ENCODE data around the gene RUBCN.
"Not testable (repeated sequence)": the region's sequence is repeated elsewhere in the genome, so short reads cannot be mapped to it uniquely, and the experiment has no call there.

DNA sequence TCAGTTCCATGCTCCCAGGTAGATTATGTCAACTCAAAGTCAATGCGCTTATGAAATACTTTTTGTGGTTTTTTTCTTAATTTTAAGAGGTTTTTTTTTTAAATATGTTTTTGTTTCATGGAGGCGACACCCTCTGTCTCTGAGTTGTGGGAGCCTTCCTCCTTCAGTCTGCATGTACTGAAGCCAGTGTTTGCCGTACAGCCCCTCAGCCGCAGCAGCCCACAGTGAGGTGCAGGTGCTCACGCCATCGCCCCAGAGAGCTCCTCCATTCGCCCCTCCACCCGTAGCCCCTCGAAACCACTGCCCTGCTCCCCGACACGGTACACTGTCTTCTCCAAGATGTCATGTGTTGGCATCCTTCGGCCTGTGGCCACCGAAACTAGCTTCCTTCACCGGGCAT lies 107.4 kb downstream of the RUBCN start:
- TF ChIP-seq, protein P1, sequence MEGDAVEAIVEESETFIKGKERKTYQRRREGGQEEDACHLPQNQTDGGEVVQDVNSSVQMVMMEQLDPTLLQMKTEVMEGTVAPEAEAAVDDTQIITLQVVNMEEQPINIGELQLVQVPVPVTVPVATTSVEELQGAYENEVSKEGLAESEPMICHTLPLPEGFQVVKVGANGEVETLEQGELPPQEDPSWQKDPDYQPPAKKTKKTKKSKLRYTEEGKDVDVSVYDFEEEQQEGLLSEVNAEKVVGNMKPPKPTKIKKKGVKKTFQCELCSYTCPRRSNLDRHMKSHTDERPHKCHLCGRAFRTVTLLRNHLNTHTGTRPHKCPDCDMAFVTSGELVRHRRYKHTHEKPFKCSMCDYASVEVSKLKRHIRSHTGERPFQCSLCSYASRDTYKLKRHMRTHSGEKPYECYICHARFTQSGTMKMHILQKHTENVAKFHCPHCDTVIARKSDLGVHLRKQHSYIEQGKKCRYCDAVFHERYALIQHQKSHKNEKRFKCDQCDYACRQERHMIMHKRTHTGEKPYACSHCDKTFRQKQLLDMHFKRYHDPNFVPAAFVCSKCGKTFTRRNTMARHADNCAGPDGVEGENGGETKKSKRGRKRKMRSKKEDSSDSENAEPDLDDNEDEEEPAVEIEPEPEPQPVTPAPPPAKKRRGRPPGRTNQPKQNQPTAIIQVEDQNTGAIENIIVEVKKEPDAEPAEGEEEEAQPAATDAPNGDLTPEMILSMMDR (optimal IDR thresholded peaks at IDR 0.05 in 1 of 3, IDR thresholded peaks at IDR 0.05 in 1 of 3, conservative IDR thresholded peaks at IDR 0.05 in 1 of 3; ENCODE audit: extremely low read depth in 1 of 3, insufficient read depth in 2 of 3, low read length in 3 of 3), result not testable (repeated sequence)
- not testable (repeated sequence) for TF ChIP-seq EZH2 (IDR thresholded peaks at IDR 0.05; ENCODE audit: low read length)
